ENCODE measurements around the gene PRDM16. TPM values are rescaled to one million over a fixed set of nuclear protein-coding genes. Genes with fewer than 3 reads are reported as not detected.

The PRDM16 gene
- total RNA-seq, 4 donors from 2014 or later = 0.41 to 0.95 TPM; not detected in 2

GRCh38 chr1:3454811-3455618 is 386.0 kb downstream of the PRDM16 start:
- 0 to 25% methylated on average over 2 to 21 of the region's 46 CpGs for WGBS, 2 donors (ENCODE audit: low coverage in 1 of 2)
- in situ Hi-C loops (cut with MboI; ENCODE audit: low pct_ligation_motif_present in 1 of 4, low pct_unique_long_range_greater_than_20kb in 1 of 4, low sequenced_read_pairs in 3 of 4) = loop anchor here in 1 of 4 donors (5.0 kb wide), 1 partner anchor 32 kb away; no protein-coding TSS in a partner anchor

GRCh38 chr1:3455670-3456448 is 386.9 kb downstream of the PRDM16 start:
- no peaks in the 10 kb centered on the region for H3K9me3 ChIP-seq
- in situ Hi-C loops (cut with MboI; ENCODE audit: low pct_ligation_motif_present in 1 of 4, low pct_unique_long_range_greater_than_20kb in 1 of 4, low sequenced_read_pairs in 3 of 4) = no loop called here
- H3K4me1 ChIP-seq = peaks cover 33 to 74% (median 69%) of the 10 kb centered on the region in 4 donors
- peak overlapping the region in 3 of 4 donors; percentile 70 to 89 (median 75) for H3K4me3 ChIP-seq
- no peak for TF ChIP-seq EP300 (IDR thresholded peaks at IDR 0.05; ENCODE audit: low read depth)
- TF ChIP-seq CTCF (IDR thresholded peaks at IDR 0.05) = no peak
- no peak for TF ChIP-seq POLR2A (IDR thresholded peaks at IDR 0.05)
- no peak for TF ChIP-seq POLR2AphosphoS5 (IDR thresholded peaks at IDR 0.05)
- peak overlapping the region; percentile 89 to 93 (median 92) for H3K27ac ChIP-seq
- H3K27me3 ChIP-seq = peaks cover 38% of the 10 kb centered on the region
- no peak for DNase-seq
- intact Hi-C loops (cut with DNase I; ENCODE audit: low total_unique reads) = no loop called here
- 82% methylated on average over 17 of the region's 18 CpGs; no CpG with 5 or more reads in 1 of the 2 donors for WGBS, 2 donors (ENCODE audit: low coverage in 1 of 2)
- H3K36me3 ChIP-seq = no peaks in the 10 kb centered on the region

More at GRCh38 chr1:3454811-3455618, 386.0 kb downstream of the PRDM16 start:
- no peak for TF ChIP-seq POLR2AphosphoS5 (IDR thresholded peaks at IDR 0.05)
- no peak for TF ChIP-seq EP300 (IDR thresholded peaks at IDR 0.05; ENCODE audit: low read depth)
- no peak for TF ChIP-seq CTCF (IDR thresholded peaks at IDR 0.05)
- TF ChIP-seq POLR2A (IDR thresholded peaks at IDR 0.05) = no peak
- Histone ChIP-seq H3K4me3 (peak overlapping the region; percentile 50 to 89 (median 72)), H3K4me1 (peaks cover 28 to 67% (median 62%) of the 10 kb centered on the region in 4 donors), H3K36me3 (no peaks in the 10 kb centered on the region), H3K27me3 (peaks cover 38% of the 10 kb centered on the region), H3K27ac (peak overlapping the region; percentile 89 to 93 (median 92)), H3K9me3 (no peaks in the 10 kb centered on the region)
- DNase-seq = peak; percentile 70
- intact Hi-C loops (cut with DNase I; ENCODE audit: low total_unique reads) = no loop called here

- WGBS, 2 donors (ENCODE audit: low coverage in 1 of 2) = 80% methylated on average over 8 of the region's 12 CpGs; no CpG with 5 or more reads in 1 of the 2 donors
- DNase-seq = peak; percentile 77
- in situ Hi-C loops (cut with MboI; ENCODE audit: low pct_ligation_motif_present in 1 of 4, low pct_unique_long_range_greater_than_20kb in 1 of 4, low sequenced_read_pairs in 3 of 4) = no loop called here
- TF ChIP-seq POLR2A (IDR thresholded peaks at IDR 0.05) (peak; percentile 48), POLR2AphosphoS5 (IDR thresholded peaks at IDR 0.05) (peak in 1 of 3 donors; percentile 60), EP300 (IDR thresholded peaks at IDR 0.05; ENCODE audit: low read depth) (no peak)
- Histone ChIP-seq H3K4me1 (peaks cover 33 to 81% (median 75%) of the 10 kb centered on the region in 4 donors), H3K36me3 (no peaks in the 10 kb centered on the region), H3K27ac (peak overlapping the region; percentile 89 to 93 (median 92)), H3K4me3 (peak overlapping the region in 2 of 4 donors; percentile 10 to 89), H3K27me3 (peaks cover 34% of the 10 kb centered on the region), H3K9me3 (no peaks in the 10 kb centered on the region)
- intact Hi-C loops (cut with DNase I; ENCODE audit: low total_unique reads) = no loop called here
Observed at GRCh38 chr1:3456449-3456963, 387.5 kb downstream of the PRDM16 start.

GRCh38 chr1:3456964-3457909 is 388.2 kb downstream of the PRDM16 start:
- in situ Hi-C loops (cut with MboI; ENCODE audit: low pct_ligation_motif_present in 1 of 4, low pct_unique_long_range_greater_than_20kb in 1 of 4, low sequenced_read_pairs in 3 of 4) (no loop called here), intact Hi-C loops (cut with DNase I; ENCODE audit: low total_unique reads) (no loop called here)
- H3K27me3 ChIP-seq = peaks cover 30% of the 10 kb centered on the region
- WGBS, 2 donors (ENCODE audit: low coverage in 1 of 2) = 64% methylated on average over 28 of the region's 29 CpGs; no CpG with 5 or more reads in 1 of the 2 donors
- no peak overlapping the region for H3K4me3 ChIP-seq
- no peaks in the 10 kb centered on the region for H3K36me3 ChIP-seq
- no peak for TF ChIP-seq POLR2AphosphoS5 (IDR thresholded peaks at IDR 0.05)
- no peaks in the 10 kb centered on the region for H3K9me3 ChIP-seq
- peak overlapping the region; percentile 89 to 93 (median 92) for H3K27ac ChIP-seq
- DNase-seq = no peak
- peaks cover 33 to 83% (median 77%) of the 10 kb centered on the region in 4 donors for H3K4me1 ChIP-seq
